DMS53 (cell line): ENCODE measurements around the gene SLX4IP.
A peak's percentile ranks its signal among the peaks of the same experiment; 100 is the strongest.

Source experiments
- DNase-seq: peaks from one replicate; lab custom pipeline; 2025; lab: John Stamatoyannopoulos, UW

Gene SLX4IP

DNA sequence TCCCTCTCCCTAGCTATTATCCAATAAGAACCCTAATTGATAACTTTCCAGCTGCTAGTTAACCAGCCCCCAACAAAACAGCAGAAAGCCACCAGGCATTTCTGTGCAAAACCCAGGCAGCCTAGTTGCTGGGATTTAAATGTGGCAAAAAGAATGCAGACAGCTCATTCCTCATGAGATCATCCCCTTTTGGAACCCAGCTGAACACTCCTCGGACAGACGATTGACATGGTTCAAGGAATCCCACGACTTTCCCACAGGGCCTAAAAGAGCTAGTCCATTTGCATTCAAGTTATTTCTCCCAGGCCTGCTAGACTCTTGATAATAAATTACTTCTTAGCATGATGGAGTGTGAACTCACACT lies 214.7 kb downstream of the SLX4IP start:
- no peak for DNase-seq

DNA sequence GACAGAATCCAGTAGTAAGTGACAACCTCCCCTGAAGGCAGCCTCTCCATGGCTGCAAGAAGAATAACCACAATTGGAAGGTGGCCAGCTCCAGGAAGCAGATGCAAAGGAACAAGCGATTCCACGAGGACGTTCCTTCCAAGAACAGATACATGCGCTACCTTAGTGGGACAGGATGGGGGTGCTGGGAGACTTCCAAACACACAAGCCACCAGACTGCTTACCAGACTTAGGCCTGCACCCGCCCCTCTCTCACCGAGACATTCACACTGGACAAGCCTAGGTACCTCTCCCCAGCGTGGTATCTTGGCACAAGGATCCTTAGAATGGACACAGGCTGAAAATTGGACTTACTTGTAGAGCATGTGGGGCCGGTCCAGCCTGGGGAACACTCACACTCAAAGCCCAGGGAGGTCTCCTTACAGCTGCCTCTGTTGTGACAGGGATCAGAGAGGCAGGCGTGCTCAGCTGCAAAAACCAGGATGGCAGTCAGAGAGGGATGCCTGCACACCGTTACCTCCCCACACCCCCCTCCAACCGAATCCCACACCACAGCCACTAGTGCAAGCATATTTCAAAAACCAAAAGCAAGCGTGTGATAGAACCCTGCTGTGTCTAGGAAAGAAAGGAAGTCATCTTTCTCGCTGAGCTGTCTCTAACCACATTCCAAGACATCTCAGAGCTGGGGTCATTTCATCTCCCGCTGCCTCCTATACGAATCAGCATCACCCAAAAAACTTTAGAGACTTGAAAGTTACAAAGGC lies 216.3 kb downstream of the SLX4IP start:
- no peak for DNase-seq

DNA sequence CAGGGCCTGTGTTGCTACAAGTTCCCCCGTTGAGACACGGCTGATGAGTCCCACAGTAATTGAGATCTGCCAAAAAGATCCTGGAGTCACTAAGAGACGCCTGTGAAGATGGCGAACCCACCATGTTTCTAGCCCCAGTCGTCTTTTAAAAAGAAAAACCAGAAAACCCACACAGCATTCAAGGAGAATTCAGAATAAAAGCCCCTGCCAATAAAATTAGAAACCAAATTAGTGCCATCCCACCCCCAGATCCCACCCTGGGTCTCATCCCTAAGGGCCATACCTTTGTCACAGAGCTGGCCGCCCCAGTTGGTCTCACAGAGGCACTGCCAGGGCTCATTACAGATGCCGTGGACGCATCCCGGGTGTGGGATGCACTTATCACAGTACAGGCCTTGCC lies 217.1 kb downstream of the SLX4IP start:
- DNase-seq = no peak

DNA sequence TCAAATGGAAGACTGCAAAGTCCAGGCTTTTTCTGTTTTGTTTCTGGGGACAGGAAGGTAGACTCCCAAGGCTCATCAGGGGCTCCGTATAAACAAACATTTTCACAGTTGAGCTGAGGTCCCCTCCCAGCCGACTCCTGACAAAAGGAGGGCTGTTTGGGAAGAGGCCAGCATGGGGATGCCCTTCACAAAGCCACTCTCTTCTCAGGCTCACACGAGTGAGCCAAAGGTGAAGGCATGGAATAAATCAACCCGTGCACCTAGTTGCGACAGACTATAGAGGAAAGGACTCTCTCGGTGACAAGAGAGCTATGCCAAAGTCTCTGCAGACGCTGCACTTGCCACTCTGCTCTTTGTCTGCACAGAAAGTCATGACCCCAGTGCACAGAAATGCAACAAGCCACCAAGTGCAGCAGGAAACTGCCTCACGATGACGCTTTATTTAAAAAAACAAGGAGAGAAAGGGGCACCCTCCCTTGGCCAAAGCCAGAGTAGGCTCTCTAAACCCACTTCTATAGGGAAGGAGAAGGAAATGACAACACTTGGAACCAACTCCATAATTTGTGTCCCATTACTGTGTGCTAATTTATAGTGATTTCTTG lies 217.7 kb downstream of the SLX4IP start:
- no peak for DNase-seq

DNA sequence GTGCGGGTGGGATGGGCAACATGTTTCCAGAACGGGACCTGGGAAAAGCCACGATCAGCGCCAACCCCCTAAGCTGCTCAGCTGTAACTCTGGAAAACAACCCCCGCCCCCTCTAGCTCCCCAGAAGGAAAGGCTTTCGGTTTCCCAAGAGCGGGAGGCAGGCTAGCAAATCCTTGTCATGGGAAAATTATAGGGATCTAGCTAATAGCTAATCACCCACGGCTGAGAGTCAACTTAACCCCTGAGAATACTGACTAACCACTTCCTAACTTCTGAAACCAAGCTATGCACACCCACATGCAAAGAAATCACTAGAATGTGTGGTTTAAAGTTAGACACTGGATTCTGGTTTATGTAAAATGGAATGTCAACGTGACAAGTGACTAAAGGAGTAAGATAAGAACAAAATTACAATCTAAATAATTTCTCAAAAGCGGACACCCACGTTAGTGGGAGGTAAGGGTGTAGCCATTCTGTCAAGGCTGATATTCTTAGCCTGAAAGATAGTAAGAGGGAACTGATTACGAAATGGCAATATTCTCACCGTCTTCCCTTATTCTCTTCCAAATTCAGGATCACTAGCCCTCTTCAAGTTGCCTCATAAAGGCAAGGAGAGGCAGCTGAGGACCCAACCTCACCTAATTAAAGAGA lies 218.6 kb downstream of the SLX4IP start:
- no peak for DNase-seq

DNA sequence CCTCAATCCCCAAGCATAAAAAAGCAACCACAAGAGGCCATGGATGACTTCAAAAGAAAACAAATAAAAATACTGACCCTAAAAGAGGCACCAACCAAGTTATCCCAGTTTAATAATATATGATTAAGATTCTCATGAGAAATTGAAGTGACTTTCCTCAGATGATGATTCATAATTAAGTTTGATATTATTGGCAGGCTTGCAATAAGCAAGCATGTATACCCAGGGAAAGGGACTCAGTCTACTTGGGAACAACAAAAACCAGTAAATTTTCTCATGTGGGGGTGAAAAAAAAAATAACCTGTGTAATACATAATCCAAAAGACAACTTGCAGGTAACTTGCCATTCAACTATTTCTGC lies 219.1 kb downstream of the SLX4IP start:
- no peak for DNase-seq

DNA sequence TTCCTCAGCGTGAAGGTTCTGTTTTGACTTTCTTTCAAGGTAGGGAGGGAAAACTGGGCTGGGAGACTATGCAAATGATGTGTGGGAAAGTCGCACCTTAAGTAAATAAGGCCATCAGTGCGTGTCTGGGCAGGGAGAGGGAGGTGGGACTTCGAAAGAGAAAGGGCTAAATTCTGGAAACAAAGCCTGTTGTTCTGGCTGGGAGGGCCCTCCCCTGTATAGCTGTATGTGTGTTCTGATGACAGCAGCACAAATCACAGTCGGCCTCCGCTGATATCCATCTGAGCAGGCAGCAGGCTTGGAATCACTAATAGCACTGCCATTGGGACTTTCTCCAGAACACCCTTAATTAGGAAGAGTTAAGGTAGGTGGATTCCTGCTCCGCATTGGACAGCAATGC lies 219.5 kb downstream of the SLX4IP start:
- peak; percentile 43 for DNase-seq

DNA sequence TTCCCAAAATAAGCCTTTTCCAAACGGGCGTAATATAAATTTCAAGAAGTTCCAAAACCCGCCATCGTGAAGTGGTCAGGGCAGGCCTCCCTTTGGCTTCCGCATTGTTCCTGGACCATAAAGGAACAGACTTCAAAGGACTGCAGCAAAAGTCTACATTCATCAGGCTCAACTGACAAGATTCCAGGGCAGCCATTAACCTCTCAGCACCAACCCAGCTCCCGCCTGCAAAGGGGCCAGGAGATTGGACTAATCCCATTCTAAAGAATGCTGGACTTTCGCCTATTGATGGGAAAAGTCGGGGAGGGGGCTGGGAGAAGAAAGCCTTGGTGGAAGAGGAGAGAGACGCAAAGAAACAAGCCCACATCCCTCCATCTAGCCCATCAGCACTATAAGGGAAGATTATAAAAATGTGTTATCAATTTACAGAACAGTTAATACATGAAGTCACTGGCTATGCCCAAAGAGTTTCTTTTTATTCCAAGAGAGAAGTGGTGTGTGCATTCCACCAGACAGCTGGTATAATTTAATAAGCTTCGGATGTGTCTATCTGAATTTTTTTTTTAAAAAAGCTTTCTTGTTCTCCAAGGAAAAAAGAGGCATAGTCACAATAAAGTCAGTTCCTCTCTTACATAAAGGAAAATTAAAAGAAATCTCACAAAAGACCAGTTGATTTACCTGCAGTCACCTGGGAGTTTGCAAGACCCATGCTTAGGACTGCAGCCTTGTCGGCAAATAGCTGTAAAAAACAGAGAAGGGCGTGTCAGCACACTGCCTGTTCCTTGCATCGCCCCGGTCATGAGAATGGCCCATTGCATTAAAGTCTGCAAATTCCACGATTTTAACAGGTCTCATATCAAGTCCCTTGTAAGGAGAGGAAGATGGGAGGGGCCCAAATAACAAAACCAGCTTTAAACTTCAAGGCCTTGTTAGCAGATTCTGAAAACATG lies 220.9 kb downstream of the SLX4IP start:
- no peak for DNase-seq

DNA sequence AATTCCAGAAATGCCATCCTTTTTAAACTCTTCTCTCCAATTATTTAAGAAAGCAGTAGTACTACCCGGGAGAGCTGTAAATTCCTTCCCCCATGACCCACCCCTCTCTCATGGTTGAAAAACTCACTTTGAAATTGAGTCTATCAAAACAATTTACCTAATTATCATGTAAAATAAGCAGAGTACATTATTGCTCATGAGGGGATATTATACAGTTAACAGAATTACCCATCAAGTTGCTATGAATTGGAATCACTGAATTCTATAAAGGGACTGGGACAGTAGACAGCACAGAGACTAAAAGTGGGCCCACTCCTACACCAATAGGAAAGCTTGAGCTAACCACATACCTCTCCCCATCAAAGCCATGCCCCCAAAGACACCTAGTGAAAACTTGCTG lies 222.3 kb downstream of the SLX4IP start:
- no peak for DNase-seq

DNA sequence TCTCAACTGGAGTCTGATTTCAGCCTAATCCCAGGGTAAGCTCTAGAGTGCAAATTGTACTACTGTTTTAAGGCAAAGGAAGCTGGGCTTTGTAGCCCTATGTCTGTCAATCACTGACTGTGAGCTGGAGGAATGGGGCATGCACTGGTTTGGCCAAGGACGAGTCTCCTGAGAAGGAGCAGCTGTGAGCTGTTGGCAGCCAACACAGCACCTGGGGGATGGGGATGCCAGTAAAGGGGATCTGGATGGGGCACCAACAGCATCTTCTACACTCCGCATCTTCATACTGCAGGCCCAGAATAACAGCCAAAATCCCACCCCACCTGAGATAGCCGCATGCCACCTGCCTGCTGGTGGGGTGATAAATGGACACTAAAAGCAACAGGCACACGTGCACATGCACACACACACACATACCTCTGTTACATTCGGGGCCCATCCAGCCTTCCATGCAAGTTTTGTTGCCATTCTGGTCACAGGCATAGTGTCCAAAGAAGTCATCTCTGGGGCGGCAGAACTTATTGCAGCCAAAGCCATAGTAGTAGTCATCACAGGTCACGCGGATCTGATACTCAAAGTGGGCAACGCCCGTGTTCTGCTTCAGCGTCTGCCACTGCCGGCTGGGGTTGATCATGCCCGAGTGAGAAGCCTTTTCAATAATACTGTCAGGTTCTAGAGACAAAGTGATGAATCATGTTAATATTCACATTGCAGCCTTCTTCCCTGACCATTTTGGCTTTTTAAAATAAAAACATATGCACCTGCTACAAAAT lies 223.1 kb downstream of the SLX4IP start:
- no peak for DNase-seq

DNA sequence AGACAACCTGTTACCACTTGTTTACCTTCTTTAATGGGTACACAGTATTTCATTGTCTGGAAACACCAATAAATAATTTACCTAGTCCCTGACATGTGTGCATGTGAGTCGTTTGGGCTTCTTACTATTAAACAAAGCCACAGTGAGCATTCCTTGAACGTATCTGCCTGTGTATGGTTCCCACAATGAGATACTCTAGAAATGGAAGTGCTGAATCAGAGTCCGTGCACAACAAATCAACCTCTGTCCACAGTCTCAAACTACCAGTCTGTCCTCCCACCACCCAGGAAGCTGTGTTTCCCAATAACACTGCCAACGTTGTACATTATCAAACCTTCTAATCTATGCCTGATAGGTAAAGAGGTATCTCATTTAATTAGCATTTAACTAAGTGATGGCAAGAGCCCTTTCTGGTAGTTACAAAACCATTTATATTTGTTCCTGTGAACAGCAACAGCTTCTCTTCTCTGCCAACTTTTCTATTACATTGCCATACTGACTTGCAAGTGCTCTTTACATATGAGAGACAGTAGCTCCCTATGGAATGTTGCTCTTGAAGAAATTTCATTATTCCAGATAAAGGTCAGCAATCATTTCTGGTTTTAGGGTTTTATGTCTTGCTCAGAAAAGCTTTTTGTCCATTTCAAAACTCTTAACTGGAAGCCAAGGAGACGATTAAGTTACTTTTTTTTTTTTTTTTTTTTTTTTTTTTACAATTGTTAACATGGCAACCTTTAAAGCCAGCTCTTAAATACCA lies 223.9 kb downstream of the SLX4IP start:
- no peak for DNase-seq

DNA sequence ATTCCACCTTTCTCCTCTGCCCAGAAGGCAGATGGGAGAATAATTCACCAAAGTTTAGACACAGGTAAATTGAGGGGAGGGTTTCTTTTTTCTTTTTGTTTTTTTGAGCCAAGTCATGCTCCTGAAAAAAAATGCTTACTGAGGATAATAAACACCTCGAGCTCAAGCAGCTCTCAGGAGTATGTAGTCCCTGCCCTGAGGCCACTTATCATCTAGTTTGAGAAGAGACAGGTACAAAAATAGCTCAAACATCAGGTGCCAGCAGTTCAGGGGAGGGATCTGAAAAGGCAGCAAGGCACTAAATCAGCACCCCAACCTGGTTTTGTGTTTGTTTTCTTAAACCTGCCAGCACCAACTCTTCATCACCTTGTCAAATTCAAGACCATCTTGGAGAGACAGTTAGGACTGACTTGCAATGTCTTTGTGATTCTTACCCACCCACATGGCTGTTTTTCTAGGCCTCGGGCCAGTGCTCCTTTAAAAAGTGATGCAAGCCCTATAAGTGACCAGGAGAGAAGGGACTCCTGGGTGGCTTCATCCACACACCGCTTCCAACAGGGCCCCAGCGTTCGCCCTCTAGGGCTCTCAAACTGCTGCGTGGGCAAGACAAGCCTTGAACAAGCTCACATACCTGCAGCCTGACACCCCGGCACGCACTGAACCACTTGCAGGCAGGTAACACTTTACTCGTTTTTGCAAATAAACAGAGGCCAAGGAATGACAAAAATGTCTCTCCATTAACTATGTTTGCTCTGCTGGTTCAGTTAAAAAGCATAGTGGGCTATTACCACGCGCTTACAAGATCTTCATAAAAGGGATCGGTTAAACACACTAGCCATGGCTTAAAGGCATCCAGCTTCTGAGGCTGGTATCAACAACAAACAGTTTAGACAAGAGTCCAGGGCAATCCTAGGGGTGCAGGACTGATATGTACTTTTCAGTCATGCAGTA lies 224.8 kb downstream of the SLX4IP start:
- DNase-seq = no peak

DNA sequence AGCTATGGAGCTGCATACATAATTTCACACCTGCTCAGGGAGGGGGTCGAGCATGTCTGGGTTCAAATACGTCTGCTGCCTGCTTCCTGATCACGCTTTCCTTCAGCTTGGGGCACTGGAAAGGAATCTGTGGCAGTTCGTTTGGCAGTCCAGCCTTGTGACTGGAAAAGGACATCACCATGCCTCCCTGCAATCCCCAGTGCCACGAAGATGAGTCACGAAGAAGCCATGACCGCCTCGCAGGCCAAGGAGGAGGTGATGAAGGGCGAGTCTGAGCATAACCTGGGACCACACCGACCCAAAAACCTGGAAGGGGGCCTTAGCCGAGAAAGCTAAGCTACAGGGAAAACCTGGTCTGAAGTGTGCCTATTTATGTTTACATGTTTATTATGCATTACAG lies 225.6 kb downstream of the SLX4IP start:
- no peak for DNase-seq

DNA sequence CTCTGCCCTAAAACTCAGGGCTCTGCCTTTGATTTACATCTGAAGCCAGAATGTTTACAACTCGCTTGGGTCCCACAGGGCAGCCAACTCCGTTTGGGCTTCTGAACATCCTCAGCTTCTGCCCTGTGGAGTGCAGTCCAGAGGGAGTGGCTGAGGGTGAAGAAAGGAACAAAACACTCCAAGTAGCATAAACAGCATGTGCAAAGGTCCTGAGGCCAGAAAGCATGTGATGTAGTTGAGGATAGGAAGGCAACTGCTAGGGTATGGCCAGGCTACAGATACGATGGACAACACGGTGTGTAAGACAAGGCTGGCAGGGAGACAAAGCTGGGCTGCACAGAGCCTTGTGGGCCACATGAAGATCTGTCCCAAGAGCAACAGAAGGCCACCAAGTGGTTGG lies 226.2 kb downstream of the SLX4IP start:
- no peak for DNase-seq

DNA sequence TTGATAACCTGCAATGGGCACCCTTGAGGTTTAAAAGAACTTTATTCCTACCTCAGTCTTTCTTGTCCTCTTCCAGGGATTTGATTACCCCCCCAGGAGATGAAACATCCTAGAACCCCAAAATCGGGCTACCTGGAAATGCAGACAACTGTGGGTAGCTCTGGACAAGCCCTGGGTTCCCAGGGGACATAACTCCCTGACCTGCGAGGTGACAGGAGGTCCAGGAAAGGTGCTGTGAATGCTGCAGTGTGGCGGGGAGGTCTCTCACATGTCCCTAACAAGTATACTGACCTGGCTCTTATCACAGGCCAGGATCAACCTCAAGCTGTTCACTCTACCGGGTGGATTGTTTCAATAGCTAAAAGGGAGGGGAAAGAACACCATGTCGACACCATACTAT lies 227.0 kb downstream of the SLX4IP start:
- DNase-seq = no peak

DNA sequence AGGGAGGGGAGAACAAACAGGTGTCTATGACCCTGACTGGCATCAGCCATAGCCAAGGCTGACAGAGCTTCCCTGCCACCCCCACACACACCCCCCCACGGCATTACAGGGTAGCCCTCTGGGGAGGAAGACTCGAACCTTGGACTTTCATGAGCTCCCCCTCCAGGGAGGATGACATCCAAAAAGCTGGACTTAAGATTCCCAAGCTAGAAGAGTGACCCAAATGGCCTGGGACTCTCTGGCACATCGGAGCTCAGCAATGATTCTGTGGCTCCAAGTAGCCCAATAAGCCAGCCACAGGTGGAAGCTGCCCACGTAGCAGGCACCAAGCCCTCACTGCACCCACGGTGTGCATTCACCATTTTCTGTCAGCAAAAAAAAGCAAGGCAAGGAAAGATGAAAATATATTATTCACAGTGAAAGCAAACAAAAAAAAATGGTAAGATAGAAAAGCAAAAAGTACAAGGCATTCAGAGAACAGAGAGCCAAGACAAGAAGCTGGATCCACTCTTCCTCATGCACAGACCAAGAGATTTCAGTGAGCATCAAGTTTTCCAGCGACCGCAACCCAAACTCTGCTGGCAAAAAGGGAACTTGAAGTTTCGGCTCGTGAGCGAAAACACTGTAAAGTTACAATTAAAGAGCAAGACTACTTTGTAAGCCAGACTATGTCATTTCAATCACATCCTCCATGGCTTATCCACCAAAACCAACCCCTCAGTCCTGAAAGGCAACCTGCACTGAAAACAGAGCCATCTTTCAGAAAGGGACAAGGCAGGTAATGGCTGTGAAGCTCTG lies 227.8 kb downstream of the SLX4IP start:
- no peak for DNase-seq

DNA sequence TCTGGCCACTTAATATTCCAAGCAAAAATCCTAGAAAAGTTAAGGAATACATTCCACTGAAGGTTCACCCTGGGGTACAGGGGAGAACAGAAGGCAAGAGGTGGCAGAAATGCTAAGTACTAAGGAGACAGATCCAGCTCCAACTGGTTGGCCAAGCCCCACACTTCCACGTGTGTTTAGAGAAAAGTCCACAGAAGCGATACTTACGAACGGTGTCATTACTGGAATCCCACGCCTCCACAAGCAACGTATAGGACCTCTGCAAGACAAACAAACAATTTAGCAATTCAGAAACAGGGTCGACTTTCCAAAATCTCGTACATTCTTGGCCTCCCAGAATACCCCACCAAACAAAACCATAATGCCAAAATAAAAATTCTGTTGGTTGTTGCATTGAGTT lies 228.7 kb downstream of the SLX4IP start:
- no peak for DNase-seq

DNA sequence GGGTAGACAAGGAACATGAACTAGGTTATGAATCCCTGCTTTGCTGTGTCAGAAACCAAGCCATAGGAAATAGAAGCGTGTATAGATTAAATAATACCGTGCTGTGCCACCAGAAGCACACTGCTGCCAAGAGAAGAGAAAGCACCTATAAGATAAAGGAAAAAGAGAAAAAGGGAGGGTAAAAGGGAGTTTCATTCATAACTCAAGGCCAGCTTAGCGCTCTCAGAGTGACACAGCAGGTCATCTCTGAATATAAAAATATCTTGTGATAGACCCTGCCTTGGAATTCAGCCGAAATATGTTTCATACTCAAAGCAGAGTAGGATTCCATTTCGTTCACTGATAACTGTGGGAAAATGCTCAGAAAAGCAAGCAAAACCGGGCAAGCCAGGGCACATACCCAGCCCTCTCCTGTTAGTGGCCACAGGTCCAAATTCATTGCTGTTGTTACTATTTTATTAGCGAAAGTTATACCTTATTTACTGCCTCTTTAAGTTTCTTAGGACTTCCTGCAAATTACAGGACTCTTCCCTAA lies 230.0 kb downstream of the SLX4IP start:
- DNase-seq = no peak

DNA sequence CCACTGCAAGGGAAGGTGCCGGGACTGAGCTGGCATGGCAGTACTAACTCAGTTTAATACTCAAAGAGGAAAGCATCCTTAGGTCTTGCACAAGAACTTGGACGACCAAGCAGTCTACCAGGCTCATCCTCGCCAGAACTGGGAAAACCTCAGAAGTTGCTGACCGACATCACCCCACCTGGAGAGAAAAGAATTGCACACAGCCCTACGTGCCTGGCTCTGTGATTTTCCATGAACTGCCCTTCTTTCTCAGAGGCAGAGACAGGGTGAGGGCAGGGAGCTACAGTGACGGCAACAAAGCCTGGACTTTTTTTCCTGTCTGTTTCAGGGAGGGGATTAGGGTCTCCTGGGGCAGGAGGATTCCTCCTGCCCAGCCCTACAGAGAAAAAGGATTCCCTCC lies 230.7 kb downstream of the SLX4IP start:
- no peak for DNase-seq
